ENCODE data around the gene C1orf116.
A peak's percentile ranks its signal among the peaks of the same experiment; 100 is the strongest.

C1orf116 gene

GRCh38 chr1:207034998-207035397 lies 2.4 kb upstream of the C1orf116 start:
- DNase-seq (ENCODE audit: low read depth): peak; percentile 86

GRCh38 chr1:207034208-207034607 lies 1.7 kb upstream of the C1orf116 start:
- no peak for DNase-seq (ENCODE audit: low read depth)

- DNase-seq (ENCODE audit: low read depth): no peak
Measured at GRCh38 chr1:207033302-207033701, 746 bp upstream of the C1orf116 start.

DNA sequence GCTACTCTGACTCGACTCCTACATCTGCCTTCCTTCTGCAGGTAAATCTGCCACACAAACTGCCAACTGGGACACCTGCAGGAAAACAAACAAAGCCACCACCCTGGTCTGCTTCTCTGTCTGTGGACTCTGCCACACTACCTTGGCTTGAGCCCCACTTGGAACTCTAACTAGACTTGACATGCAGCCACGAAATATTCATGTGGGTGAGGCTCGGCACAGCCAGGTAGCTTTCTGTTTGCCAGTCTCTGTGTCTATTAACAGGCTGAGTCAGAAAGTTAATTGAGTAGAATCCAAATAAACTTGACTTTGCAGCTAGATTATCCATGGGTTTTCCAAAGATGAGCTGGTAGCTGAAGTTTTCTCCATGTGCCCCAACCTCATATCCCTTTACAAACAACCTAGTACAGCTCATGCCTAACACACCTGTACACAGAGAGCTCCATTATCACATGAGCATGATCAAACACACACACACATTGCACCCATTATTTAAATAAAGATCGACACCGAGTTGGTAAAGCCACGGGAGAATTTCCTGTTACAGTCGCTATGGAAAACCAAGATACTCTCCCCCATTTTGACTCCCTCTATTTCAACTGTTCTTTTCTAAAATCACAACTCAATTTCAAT lies 808 bp downstream of the C1orf116 start:
- DNase-seq (ENCODE audit: low read depth): no peak

DNA sequence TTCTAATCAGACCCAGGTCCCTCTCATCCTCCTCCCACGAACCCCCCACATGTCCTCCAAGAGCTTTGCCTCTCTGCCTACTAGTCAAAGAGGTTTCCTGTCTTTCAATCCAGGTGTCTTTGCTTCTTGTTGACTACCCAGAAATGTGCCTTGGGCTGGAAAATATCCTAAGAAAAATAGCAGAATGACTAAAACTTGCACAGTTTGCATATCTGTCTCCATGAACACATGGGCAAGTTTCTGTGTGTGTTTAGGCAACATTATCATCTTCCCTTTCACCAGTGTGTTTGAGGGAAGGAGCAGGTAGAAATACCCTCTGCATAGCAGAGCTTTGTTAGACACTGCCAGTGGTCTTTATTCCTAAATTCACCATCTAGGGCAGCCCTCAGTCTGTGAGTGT lies 1.5 kb downstream of the C1orf116 start:
- no peak for DNase-seq (ENCODE audit: low read depth)

DNA sequence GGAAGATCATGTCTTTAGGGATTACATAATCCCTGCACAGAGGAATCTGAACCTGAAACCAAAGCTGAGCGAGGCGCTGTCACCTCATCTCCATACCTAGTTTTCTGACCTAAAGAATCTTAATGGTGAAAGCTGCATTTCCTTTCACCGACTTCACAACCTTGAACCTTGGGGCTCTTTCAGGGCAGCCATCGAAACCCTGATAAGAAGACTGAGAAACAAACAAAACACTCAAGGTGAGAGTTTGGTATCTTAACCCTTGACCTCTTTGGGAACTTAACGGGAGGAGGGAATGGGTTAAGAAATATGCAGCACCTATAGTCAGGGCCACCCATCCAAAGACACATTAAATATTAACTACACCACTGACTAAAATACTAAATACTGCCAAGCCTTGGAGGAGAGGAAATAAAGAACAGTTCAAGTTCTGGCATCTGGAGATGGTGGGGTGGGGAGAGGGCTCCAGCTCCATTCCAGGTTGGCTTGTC lies 2.0 kb downstream of the C1orf116 start:
- DNase-seq (ENCODE audit: low read depth): no peak

- DNase-seq (ENCODE audit: low read depth): no peak
Measured at GRCh38 chr1:207029701-207030521, 2.6 kb downstream of the C1orf116 start.

DNA sequence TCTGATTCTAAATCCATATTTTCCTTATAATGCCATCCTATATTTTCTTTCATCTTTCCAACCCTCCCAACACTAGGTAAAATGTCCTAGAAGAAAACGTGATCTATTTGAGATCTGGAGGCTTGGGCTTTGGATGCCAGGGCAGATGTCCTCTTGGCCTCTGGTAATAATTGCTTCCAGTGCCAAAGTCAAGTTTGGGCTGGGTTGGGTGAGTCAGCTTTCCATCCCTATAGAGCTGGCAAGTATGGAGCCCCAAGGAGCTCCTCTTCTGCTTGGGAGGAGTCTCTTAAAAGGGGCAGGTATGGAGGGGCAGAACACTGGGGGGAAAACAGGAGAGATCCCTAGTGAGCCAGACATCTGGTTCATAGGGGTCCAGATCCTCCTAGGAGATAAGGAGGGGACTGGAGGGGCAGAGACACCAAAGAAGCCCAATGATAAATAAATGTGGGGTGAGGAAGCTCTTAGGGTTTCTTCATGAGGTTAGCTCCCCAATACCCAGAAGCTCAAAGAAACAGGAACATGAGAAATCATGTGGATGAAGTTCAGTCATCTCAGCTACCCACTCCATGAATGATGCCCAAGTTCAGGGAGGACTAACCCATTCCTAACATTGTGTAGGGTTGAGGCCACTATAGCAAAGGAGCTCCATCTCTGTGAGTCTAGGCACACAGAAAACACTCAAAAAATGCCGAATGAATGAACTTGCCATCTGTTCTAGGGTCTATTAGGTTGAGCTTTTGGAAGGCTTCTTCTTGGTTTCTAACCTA lies 3.5 kb downstream of the C1orf116 start:
- DNase-seq (ENCODE audit: low read depth): no peak

DNA sequence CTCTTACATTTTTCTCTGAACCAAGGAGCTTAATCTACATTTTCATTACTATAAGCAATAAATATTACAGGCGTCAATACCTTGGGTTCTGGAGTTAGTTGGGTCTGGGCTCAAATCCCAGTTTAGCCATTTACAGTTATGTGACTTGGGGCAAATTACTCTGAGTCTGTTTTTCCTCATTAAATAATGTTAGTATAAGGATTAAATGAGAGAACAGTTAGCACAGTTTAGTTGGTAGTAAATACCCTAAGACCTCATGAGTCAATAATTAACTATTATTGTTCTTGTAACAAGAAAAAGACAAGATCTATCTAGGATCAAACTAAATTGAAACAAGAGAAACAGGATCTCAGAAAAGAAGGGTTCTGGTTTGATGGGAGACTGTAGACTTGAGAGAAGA lies 4.6 kb downstream of the C1orf116 start:
- no peak for DNase-seq (ENCODE audit: low read depth)

- DNase-seq (ENCODE audit: low read depth): no peak
Measured at GRCh38 chr1:207027206-207027777, 5.3 kb downstream of the C1orf116 start.

GRCh38 chr1:207026104-207026534 lies 6.4 kb downstream of the C1orf116 start:
- no peak for DNase-seq (ENCODE audit: low read depth)

- DNase-seq (ENCODE audit: low read depth): no peak
Measured at GRCh38 chr1:207025146-207025880, 7.2 kb downstream of the C1orf116 start.

DNA sequence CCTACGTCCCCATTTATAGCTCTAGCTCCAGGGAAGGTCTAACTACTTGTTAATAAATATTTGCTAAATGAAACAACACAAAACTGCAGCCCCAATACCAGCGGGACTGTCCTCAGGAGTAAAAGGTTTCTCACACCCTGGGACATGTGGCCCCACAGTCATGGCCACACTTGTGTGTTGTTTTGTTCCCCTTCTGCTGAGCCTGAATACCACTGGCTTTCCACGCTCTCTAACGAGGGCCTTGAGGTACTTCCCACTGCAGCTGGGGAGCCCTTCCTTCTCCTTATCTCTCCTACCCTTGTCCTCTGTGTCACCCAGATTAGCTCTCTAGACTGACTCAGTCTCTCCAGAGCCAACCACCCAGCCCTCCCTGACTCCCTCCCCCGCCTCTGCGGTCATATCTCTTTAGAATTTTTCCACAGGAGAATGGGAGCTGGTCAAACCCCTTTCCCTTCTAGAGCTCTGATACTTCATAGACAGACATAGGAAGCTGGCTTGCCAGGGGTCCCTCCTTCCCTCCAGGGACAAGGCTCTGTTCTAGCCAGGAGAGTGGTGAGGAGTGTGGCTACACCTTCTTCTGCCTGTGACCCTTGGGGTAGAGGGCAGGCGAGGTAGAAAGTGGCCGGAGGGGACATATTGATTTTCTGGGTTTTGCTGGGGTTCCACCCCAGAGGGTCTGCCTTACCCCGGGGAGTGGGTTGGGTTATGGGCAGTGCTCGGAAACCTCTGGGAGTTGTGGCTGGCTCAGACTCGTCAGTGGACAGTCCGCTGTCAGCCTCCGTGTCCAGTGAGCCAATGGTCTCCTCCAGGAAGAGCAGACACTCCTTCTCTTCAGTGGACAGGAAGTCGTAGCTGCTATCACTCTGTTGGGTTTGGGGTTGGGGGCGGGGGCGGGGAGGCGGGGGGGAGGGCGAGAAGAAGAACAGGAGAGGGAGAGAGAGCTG lies 8.1 kb downstream of the C1orf116 start:
- DNase-seq (ENCODE audit: low read depth): no peak

- DNase-seq (ENCODE audit: low read depth): no peak
Measured at GRCh38 chr1:207022996-207023679, 9.4 kb downstream of the C1orf116 start.

DNA sequence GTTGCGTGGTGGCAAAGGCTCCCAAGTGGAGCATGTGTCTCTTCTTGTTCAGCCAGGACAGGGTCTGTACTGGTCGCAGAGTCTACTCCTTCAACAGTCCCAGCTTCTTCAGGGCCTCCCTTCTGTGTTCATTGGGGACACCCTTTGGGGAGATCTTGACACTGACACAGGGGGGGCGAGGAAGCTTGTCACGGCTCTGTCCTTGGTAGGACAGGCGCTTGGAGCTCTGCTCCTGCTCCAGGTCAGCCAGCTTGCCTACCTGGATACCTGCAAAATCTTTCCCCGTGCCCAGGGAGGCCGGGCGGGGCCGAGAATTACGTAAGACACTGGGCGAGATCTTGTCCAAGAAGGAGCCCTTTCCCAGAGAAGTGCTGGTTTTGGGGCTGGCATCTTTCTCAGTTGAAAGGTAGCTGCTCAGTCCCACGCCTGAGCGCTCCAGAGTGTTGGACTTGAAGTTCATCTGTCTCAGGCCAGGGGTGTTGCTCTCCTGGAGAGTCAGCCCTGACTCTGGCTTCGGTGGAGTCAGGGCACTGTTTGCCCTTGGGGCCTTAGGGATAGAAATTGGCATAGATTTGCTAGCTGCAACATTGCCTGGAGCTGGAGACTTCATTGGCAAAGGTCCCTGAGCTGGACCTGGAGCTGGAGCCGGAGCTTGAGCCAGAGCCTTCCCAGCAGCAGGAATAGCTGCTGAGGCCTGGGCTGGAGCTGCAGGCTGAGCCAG lies 10.5 kb downstream of the C1orf116 start:
- no peak for DNase-seq (ENCODE audit: low read depth)

DNA sequence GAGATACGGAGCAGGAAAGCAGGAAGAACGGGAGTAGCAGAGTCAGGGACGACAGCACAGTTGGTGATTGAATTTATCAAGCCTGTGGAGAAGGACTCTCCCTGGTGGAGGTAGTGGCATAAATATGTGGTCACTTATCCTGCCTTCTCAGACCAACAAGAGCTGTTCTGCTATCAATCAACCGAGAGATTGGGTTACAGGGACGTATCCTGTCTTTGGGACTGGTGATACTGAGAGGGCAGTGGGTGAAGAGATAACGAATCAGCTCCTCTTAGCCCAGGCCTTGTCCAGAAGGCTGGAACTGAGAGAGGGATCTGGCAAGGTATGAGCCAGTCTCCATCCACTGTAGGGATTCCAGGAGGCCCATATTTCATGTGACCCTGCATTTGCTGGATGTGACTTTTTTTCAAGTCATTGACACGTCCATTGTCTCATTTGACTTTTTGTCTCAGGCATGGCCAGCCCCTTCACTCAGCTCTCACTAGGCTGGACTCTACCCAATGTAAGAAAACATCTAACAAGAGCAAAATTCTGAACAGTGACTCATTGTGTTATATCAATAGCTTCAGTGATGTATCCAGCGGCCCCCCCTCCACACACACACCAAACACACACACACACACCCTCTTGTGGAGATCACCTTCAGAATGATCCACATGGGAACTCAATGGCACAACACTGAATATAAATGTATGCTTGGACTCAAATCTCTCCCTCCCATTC lies 11.3 kb downstream of the C1orf116 start:
- no peak for DNase-seq (ENCODE audit: low read depth)

DNA sequence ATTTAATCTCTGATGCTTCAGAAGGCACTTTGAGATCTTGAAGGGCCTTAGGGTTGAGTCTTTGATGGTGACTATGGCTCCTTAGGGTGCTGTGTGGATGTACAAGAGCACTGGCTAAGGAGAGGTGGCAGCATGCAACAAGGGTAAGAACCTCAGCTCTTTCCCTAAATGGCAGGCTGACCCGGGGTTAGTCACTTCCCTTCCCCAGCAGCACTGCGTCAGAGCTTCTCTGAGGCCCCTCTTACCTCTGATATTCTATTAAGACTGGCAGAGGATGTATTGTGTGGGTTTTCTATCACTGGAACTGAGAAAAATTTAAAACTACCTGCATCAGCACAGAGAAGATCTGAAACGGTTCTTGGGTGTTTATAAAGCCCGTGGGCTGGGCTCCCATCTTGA lies 11.8 kb downstream of the C1orf116 start:
- DNase-seq (ENCODE audit: low read depth): no peak

GRCh38 chr1:207020065-207020708 lies 12.4 kb downstream of the C1orf116 start:
- no peak for DNase-seq (ENCODE audit: low read depth)
